MM.1S (cell line): ENCODE results near the gene UNC13A.

ENCODE experiments used
- CTCF ChIP-seq: fragments of 300-600 bp; sonication (generic); IDR thresholded peaks from 2 replicates; pipeline ENCODE4 v1.5.1; 2016; ENCODE audit warnings: antibody characterized with exemption, low read length, mixed read lengths
- EZH2 ChIP-seq: fragments of 300-600 bp; sonication (generic); optimal IDR thresholded peaks from 2 replicates; pipeline ENCODE3; 2017; ENCODE audit warnings: low read depth, mild to moderate bottlenecking, antibody characterized with exemption, low read length, mixed read lengths

GRCh38 chr19:17726136-17726741 lies 38.1 kb upstream of the UNC13A start:
- TF ChIP-seq CTCF (no peak), EZH2 (no peak)
